T1000 (cell line): Measurements from ENCODE around the gene ST8SIA1.

Experiments used
- DNase-seq: peaks from one replicate; lab custom pipeline; 2025; ENCODE audit warnings: mixed read lengths; lab: John Stamatoyannopoulos, UW

The ST8SIA1 gene

DNA sequence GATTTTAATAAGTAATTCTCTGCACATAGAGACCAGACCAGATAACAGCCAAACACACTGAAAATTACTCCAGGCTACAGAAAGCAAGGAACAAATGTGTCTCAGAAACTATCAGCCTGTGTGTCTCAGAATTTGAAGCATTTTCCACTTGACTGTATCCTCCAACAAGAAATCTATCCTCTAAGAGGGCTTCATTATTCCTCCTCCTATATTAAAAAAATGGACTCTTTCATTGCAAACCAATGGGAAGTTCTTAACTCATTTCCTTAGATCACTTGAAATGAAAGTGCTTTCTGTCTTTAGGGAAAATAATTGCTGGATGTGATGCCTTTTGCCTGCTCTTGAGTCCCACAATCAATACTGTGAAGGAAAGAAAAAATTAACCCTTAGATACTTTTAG, 2.3 kb downstream of the ST8SIA1 start:
- no peak for DNase-seq

DNA sequence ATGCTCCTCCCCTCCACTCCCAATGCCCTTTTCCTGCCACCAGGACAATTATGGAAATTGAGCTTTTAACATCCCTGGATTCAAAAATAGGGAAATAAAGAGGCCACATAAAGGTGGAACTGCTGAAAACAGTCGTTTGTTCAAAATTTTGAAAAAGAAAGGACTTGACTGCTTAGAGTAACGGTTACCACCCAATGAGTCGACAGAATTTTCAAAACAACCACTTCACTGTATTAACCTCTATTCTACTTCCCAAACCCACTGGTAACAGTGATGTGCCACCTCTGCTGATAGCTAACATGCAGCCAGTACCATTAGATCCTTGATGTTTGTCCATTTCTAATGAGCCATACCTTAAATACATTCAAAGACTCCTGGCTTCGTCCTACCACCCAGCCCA, 4.9 kb downstream of the ST8SIA1 start:
- no peak for DNase-seq

- no peak for DNase-seq
Measured at GRCh38 chr12:22325218-22325617, 9.3 kb downstream of the ST8SIA1 start.

GRCh38 chr12:22322091-22322490, 12.4 kb downstream of the ST8SIA1 start:
- DNase-seq, result no peak

DNA sequence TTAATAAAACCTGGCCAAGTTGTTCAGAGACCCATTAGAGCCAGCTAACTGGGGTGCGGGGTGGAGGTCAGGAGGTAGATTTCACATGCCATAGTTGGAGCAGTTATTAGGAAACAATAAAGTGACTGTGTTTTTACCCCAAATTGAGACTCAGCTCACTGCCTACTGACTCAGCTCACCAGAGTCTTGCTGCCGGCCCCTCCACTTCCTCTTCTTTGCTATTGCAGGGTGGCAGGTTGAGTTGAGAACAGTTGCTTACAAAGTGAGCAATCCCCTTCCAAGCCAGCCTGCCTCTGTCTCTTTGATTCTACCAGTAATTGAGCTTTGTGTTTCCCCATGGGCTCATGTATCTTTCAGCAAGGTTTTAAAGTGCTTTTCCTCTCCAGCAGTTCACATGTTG, 12.9 kb downstream of the ST8SIA1 start:
- no peak for DNase-seq

DNA sequence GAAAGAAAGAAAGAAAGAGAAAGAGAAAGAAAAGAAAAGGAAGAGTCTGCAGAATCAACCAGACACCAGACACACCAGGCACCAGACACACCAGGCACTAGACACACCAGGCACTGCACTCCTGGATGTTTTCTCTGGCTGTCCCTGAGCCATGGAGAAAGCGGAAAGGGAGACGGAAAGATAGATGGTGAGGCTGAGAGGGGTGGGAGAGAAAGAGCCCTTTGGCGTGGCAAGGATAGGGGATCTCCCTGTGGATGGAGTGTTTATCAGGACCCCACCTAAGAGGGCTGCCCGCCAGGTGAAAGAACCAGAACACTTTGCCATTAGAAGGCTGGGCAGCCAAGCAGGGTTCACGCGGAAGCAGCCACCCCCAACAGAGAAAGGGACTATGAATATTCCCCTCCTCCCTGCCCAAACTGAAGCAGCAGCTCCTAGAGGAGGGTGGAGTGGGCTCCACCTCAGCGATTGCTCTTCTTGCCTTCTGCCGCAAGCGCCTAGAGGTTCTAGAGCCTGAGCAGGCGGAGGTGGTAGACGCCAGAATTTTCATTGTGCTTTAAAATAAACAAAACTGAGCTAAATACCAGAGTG, 13.4 kb downstream of the ST8SIA1 start:
- no peak for DNase-seq

GRCh38 chr12:22318108-22318737, 16.3 kb downstream of the ST8SIA1 start:
- DNase-seq, result no peak

GRCh38 chr12:22313963-22314330, 20.6 kb downstream of the ST8SIA1 start:
- DNase-seq, result no peak

DNA sequence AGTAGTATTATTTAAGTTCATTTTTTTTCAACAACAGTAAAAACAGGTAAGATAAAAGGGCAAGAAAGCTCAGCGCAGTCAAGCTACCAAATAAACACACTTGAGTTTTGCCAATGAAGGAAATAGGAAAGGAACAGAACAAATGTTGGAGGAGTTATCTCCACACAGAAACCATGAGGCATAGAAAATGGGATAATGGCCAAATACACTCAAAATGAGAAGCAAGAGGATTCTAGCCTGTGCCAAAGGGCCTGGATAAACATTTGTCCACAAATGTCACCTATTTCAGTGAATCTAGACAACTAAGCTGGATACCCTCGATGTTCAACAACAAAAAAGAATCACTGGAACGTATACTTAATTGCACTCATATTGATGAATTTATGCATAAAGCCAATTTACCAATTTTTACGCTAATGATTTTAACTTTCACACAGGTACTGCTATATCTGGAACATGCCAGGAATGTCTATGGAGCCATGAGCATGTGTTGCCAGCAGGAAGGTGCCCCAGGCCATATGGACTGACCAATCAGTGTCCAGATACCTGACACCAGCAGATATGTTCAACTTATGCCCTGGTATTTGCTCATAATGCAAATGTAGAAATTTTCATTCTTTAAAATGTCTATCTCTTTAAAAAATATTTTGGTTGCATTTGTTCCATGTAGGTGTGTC, 21.1 kb downstream of the ST8SIA1 start:
- no peak for DNase-seq

GRCh38 chr12:22312336-22312735, 22.2 kb downstream of the ST8SIA1 start:
- peak; percentile 42 for DNase-seq

- DNase-seq, result no peak
Measured at GRCh38 chr12:22310709-22311108, 23.8 kb downstream of the ST8SIA1 start.

GRCh38 chr12:22310275-22310674, 24.2 kb downstream of the ST8SIA1 start:
- DNase-seq, result no peak

DNA sequence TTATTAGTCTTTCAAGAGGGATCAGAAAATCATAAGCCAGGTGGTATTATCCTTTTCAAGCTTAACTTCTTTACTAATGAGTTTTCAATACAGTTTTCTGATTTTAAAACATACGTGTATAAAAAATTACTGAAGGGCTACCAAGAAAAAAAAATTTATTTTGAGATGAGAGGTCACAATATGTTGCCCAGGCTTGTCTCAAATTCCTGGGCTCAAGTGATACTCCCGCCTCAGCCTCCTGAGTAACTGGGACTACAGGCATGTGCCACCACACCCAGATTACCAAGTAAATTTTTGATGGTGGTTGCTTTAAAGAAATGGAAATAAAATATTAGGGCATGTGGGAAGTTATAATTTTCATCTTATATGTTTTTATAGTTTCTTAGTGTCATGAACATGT, 26.7 kb downstream of the ST8SIA1 start:
- DNase-seq, result no peak

DNA sequence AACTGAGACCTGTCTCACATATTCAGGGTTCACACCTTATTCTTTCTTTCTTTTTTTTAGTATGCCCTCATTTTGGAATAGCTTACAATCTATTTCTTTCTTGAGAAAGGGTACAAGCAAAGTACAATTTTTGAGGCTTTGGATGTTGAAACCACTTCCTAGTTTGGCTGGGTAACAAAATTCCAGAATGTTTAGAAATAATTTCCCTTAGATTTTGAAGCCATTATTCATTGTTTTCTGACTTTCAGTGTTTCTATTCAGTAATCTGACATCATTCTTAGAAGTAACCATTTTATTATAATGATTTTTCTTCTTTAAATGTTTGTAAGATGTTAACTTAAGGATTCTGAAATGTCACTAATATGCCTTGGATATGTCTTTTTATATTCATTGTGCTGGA, 28.2 kb downstream of the ST8SIA1 start:
- DNase-seq, result no peak

- DNase-seq, result no peak
Measured at GRCh38 chr12:22304341-22304740, 30.2 kb downstream of the ST8SIA1 start.

DNA sequence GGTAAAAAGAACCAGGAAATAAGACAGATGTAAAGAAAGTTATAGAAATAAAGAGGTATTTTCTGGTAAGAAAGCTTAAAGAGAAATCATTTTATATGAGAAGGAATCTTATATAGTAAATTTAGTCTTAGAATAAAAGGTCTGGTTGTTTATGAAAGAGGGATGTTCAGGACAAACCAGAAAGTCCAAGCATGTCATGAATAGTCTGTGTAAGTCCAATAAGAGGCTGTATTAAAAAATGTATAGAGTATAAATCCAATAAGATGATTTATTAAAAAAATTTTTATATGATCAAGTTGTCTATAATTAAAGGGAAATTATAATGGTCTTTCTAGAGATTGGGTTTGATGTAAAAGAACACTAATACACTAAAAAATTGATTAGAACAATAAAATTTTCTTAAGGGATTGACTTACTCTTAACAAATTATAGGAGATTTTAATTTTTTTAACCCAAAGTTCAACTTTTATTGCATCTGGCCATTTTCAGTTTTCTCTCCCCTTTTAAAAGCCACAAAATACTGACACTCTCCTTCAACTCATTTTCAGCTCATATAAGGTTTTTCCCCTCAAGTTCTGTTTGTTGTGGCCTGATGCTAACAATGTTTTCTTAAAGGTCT, 35.1 kb downstream of the ST8SIA1 start:
- DNase-seq, result no peak

- DNase-seq, result no peak
Measured at GRCh38 chr12:22289250-22289649, 45.3 kb downstream of the ST8SIA1 start.

DNA sequence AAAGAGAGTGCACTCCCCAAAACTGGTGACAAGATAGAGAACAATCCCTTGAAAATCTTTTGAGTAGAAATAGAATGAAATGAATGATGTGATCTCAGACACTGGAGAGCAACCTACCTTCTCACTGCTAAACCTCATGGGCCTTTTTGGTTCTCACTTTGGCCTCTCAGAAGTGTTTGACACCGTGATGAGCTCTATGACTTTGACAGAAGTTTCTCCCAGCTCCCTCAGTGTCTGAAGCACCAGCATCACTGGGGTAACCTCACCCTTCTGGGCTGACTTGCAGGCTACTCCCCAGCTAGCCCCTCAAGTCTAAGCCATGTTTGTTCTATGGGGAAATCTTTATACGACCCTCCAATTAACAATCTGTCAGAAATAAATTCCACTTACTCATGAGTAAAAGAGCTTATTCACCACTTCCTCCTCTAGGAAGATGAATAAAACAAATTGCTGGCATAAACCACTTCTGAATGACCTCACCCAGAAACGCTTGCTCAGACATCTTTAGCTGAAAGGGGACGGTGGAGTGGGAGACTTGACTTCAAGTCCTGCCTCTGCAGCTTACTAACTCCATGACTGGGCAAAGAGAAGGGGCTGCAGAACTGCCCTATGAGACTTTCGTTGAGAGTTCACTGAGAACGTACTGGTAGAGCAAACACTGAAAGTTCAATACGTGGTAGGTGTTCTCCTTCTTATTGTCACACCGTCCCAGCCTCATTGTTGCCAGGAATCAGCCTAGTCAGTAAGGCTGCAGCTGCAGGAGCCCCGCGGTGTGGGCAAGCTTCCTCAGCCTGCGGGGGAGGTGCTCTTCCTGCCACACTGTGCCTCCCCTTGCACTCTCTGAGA, 46.5 kb downstream of the ST8SIA1 start:
- no peak for DNase-seq

GRCh38 chr12:22287101-22287500, 47.4 kb downstream of the ST8SIA1 start:
- DNase-seq, result no peak

GRCh38 chr12:22286569-22286968, 47.9 kb downstream of the ST8SIA1 start:
- no peak for DNase-seq

DNA sequence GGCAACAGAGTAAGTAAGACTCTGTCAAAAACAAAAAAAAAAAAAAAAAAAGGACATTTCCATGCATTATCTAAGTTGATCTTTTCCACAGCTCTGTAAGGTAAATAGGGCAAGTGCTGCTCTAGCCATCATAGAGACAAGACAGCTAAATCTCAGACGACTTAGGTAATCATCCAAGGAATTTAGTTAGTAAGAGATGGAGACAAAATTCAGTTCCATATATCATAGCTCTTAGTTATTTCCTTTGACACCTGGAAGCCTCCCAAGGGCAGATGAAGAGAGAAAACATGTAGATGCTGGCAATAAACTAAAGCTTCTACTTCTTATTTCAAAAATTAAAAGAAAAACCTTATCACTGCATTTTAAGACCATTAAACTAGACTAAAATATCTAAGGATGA, 48.7 kb downstream of the ST8SIA1 start:
- no peak for DNase-seq

GRCh38 chr12:22284871-22285270, 49.6 kb downstream of the ST8SIA1 start:
- no peak for DNase-seq
